HG02885 (cell line): ENCODE measurements around the gene MIS18A.

Experiments used
- ATAC-seq: cut with Tn5 transposase; IDR thresholded peaks from one replicate; pipeline ENCODE4 v1.9.1; 2021; ENCODE audit warnings: mild to moderate bottlenecking; ENCODE audit not compliant: unreplicated experiment, poor library complexity

The MIS18A gene

GRCh38 chr21:32256873-32257620 lies 21.8 kb downstream of the MIS18A start:
- no peak for ATAC-seq

- no peak for ATAC-seq
These were observed 22.6 kb downstream of the MIS18A start for GRCh38 chr21:32256251-32256650.

- no peak for ATAC-seq
These were observed 25.6 kb downstream of the MIS18A start for GRCh38 chr21:32253215-32253641.

- no peak for ATAC-seq
These were observed 26.7 kb downstream of the MIS18A start for GRCh38 chr21:32252136-32252535.

GRCh38 chr21:32249511-32250280 lies 29.2 kb downstream of the MIS18A start:
- ATAC-seq: no peak

- ATAC-seq: no peak
These were observed 30.0 kb downstream of the MIS18A start for GRCh38 chr21:32248571-32249461.

GRCh38 chr21:32246571-32247140 lies 32.2 kb downstream of the MIS18A start:
- no peak for ATAC-seq

GRCh38 chr21:32245971-32246370 lies 32.9 kb downstream of the MIS18A start:
- ATAC-seq: no peak

GRCh38 chr21:32240851-32241687 lies 37.8 kb downstream of the MIS18A start:
- ATAC-seq: peak; percentile 87

GRCh38 chr21:32239551-32239950 lies 39.3 kb downstream of the MIS18A start:
- no peak for ATAC-seq

GRCh38 chr21:32238063-32238462 lies 40.8 kb downstream of the MIS18A start:
- ATAC-seq: no peak

GRCh38 chr21:32237021-32237420 lies 41.8 kb downstream of the MIS18A start:
- no peak for ATAC-seq

GRCh38 chr21:32233722-32234301 lies 45.0 kb downstream of the MIS18A start:
- no peak for ATAC-seq

GRCh38 chr21:32233055-32233546 lies 45.7 kb downstream of the MIS18A start:
- no peak for ATAC-seq

- ATAC-seq: no peak
These were observed 52.4 kb downstream of the MIS18A start for GRCh38 chr21:32226444-32226843.
